Uterus (tissue), 2 donors: ENCODE results near the gene ZGLP1.

Experiments
- POLR2A ChIP-seq, 2 donors: fragments of 450-650 bp; IDR thresholded peaks; one replicate each; pipeline ENCODE4 v1.6.1; 2016; ENCODE audit warnings: antibody characterized with exemption in 2 of 2, mild to moderate bottlenecking in 1 of 2, moderate library complexity in 1 of 2
- TF ChIP-seq, protein P1 (sequence below), 4 experiments: fragments of 200-600 bp in 2 of 4; fragments of 450-650 bp in 2 of 4; sonication (generic) in 2 of 4; IDR thresholded peaks; one replicate each; pipeline ENCODE4 v1.5.1; 2016 to 2019; ENCODE audit warnings: antibody characterized with exemption in 4 of 4, mild to moderate bottlenecking in 2 of 4, moderate library complexity in 1 of 4

GRCh38 chr19:10266706-10267105 is 42.9 kb downstream of the ZGLP1 start:
- TF ChIP-seq, protein P1, sequence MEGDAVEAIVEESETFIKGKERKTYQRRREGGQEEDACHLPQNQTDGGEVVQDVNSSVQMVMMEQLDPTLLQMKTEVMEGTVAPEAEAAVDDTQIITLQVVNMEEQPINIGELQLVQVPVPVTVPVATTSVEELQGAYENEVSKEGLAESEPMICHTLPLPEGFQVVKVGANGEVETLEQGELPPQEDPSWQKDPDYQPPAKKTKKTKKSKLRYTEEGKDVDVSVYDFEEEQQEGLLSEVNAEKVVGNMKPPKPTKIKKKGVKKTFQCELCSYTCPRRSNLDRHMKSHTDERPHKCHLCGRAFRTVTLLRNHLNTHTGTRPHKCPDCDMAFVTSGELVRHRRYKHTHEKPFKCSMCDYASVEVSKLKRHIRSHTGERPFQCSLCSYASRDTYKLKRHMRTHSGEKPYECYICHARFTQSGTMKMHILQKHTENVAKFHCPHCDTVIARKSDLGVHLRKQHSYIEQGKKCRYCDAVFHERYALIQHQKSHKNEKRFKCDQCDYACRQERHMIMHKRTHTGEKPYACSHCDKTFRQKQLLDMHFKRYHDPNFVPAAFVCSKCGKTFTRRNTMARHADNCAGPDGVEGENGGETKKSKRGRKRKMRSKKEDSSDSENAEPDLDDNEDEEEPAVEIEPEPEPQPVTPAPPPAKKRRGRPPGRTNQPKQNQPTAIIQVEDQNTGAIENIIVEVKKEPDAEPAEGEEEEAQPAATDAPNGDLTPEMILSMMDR (IDR thresholded peaks at IDR 0.05): no peak
- TF ChIP-seq POLR2A (IDR thresholded peaks at IDR 0.05): no peak
